Smooth muscle cell (in vitro differentiated cells): ENCODE data around the gene WDR59. TPM values are rescaled to one million over a fixed set of nuclear protein-coding genes. Genes with fewer than 3 reads are reported as not detected.

Source experiments
- DNase-seq: peaks from one replicate; lab custom pipeline; 2025; ENCODE audit not compliant: unreplicated experiment; lab: John Stamatoyannopoulos, UW
- H2AFZ ChIP-seq: fragments of 200-600 bp; sonication (generic); 2 replicates; pipeline ENCODE4 v1.6.0; 2016; ENCODE audit warnings: antibody characterized with exemption, low read depth, mild to moderate bottlenecking
- H3F3A ChIP-seq: fragments of 200-600 bp; sonication (generic); 2 replicates; pipeline ENCODE4 v1.6.0; 2017; ENCODE audit warnings: antibody characterized with exemption, low read depth
- H3K27ac ChIP-seq: fragments of 200-600 bp; sonication (generic); 2 replicates; pipeline ENCODE4 v1.5.1; 2016; ENCODE audit warnings: low read depth, mild to moderate bottlenecking
- H3K27me3 ChIP-seq: fragments of 200-600 bp; sonication (generic); 2 replicates; pipeline ENCODE4 v1.6.1; 2016; ENCODE audit warnings: low read depth, mild to moderate bottlenecking
- H3K36me3 ChIP-seq: fragments of 200-600 bp; sonication (generic); 2 replicates; pipeline ENCODE4 v1.5.1; 2016; ENCODE audit warnings: low read depth
- H3K4me1 ChIP-seq: fragments of 200-600 bp; sonication (generic); 2 replicates; pipeline ENCODE4 v1.5.1; 2016; ENCODE audit warnings: low read depth
- H3K4me2 ChIP-seq: fragments of 200-600 bp; sonication (generic); 2 replicates; pipeline ENCODE4 v1.6.0; 2016; ENCODE audit warnings: mild to moderate bottlenecking
- H3K4me3 ChIP-seq: fragments of 200-600 bp; sonication (generic); 2 replicates; pipeline ENCODE4 v1.5.1; 2016; ENCODE audit warnings: mild to moderate bottlenecking
- H3K79me2 ChIP-seq: fragments of 200-600 bp; sonication (generic); 2 replicates; pipeline ENCODE4 v1.6.0; 2016; ENCODE audit warnings: low read depth, mild to moderate bottlenecking
- H3K9ac ChIP-seq: fragments of 200-600 bp; sonication (generic); 2 replicates; pipeline ENCODE4 v1.6.0; 2016; ENCODE audit warnings: low read depth
- H3K9me3 ChIP-seq: fragments of 200-600 bp; sonication (generic); replicated peaks from 2 replicates; pipeline ENCODE4 v1.5.1; 2016; ENCODE audit warnings: low read depth
- H4K20me1 ChIP-seq: fragments of 200-600 bp; sonication (generic); 2 replicates; pipeline ENCODE4 v1.6.0; 2016; ENCODE audit warnings: low read depth
- WGBS: methylation state at CpG from one replicate; pipeline ENCODE4 v1.1.7; 2016; ENCODE audit warnings: low lambda C conversion rate; 5-methylcytosine and 5-hydroxymethylcytosine counted together
- polyA plus RNA-seq: library from polyadenylated mRNA; unstranded; fragments of >200 nt; fragmentation: Nextera tagmentation; extraction: Ambion mirVana; gene quantifications from 2 replicates; pipeline ENCODE4 v1.2.1, GENCODE V29; 2016
- total RNA-seq: library from RNA; depleted of rRNA; stranded (reverse); fragments of >200 nt; gene quantifications from 2 replicates; pipeline ENCODE4 v1.2.3, GENCODE V29; 2014
- TF ChIP-seq, protein P1 (sequence below): fragments of 200-600 bp; sonication (generic); IDR thresholded peaks from 2 replicates; pipeline ENCODE4 v1.5.1; 2017; ENCODE audit warnings: borderline replicate concordance, mild to moderate bottlenecking, antibody characterized with exemption; ENCODE audit not compliant: insufficient read depth, poor library complexity, severe bottlenecking

Gene WDR59
- total and polyA plus RNA-seq, 2 experiments from 2014 or later, result 14.3 to 19.2 TPM

GRCh38 chr16:74999219-74999608 is 14.3 kb upstream of the WDR59 start:
- H3K79me2 ChIP-seq, result peaks cover 29% of the 10 kb centered on the region
- WGBS, result 0% methylated on average over 7 of the region's 44 CpGs
- H3K36me3 ChIP-seq, result no peaks in the 10 kb centered on the region
- H3K4me3 ChIP-seq, result peak overlapping the region; percentile 75
- peak overlapping the region; percentile 13 for H2AFZ ChIP-seq
- DNase-seq, result no peak
- TF ChIP-seq, protein P1, sequence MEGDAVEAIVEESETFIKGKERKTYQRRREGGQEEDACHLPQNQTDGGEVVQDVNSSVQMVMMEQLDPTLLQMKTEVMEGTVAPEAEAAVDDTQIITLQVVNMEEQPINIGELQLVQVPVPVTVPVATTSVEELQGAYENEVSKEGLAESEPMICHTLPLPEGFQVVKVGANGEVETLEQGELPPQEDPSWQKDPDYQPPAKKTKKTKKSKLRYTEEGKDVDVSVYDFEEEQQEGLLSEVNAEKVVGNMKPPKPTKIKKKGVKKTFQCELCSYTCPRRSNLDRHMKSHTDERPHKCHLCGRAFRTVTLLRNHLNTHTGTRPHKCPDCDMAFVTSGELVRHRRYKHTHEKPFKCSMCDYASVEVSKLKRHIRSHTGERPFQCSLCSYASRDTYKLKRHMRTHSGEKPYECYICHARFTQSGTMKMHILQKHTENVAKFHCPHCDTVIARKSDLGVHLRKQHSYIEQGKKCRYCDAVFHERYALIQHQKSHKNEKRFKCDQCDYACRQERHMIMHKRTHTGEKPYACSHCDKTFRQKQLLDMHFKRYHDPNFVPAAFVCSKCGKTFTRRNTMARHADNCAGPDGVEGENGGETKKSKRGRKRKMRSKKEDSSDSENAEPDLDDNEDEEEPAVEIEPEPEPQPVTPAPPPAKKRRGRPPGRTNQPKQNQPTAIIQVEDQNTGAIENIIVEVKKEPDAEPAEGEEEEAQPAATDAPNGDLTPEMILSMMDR, result no peak
- H3F3A ChIP-seq, result peaks cover 6% of the 10 kb centered on the region
- no peaks in the 10 kb centered on the region for H3K27me3 ChIP-seq
- H4K20me1 ChIP-seq, result peaks cover 47% of the 10 kb centered on the region
- H3K4me1 ChIP-seq, result peaks cover 30% of the 10 kb centered on the region
- no peaks in the 10 kb centered on the region for H3K9me3 ChIP-seq
- peak overlapping the region; percentile 69 for H3K9ac ChIP-seq
- H3K4me2 ChIP-seq, result peak overlapping the region; percentile 96
- peak overlapping the region; percentile 34 for H3K27ac ChIP-seq

GRCh38 chr16:74998481-74999218 is 13.7 kb upstream of the WDR59 start, which contains the start of gene ZNRF1:
Gene ZNRF1 (plus strand): TSS chr16:74999024. CDS start chr16:74999672, 648 bp downstream.
- Histone ChIP-seq H3K27me3 (no peaks in the 10 kb centered on the region), H3K4me2 (peak within 1 kb of the TSS; percentile 96), H3K27ac (peak within 1 kb of the TSS; percentile 34), H3K9me3 (no peaks in the 10 kb centered on the region), H3K79me2 (peaks cover 29% of the 10 kb centered on the region), H3K4me3 (peak within 1 kb of the TSS; percentile 75), H3K36me3 (no peaks in the 10 kb centered on the region), H3K4me1 (peaks cover 30% of the 10 kb centered on the region), H4K20me1 (peaks cover 41% of the 10 kb centered on the region), H2AFZ (peak within 1 kb of the TSS; percentile 90), H3K9ac (peak within 1 kb of the TSS; percentile 69), H3F3A (peaks cover under 1% of the 10 kb centered on the region)
- TF ChIP-seq, protein P1, result peak; percentile 68
- peak; percentile 75 for DNase-seq
- WGBS, result 2% methylated on average over 35 of the region's 73 CpGs

GRCh38 chr16:74997042-74997491 is 12.1 kb upstream of the WDR59 start:
- Histone ChIP-seq H4K20me1 (peaks cover 25% of the 10 kb centered on the region), H3K79me2 (peaks cover 14% of the 10 kb centered on the region), H3K4me1 (peaks cover 22% of the 10 kb centered on the region), H3K36me3 (no peaks in the 10 kb centered on the region), H3K4me2 (no peak overlapping the region), H3F3A (no peaks in the 10 kb centered on the region), H3K27ac (no peak overlapping the region), H3K4me3 (no peak overlapping the region), H2AFZ (no peak overlapping the region), H3K9me3 (no peaks in the 10 kb centered on the region), H3K9ac (no peak overlapping the region), H3K27me3 (no peaks in the 10 kb centered on the region)
- DNase-seq, result no peak
- TF ChIP-seq, protein P1, result no peak
- WGBS, result 78% methylated on average over 8 of the region's 8 CpGs
